Suprapubic skin (tissue), 4 donors: ENCODE measurements around the gene TOGARAM2. TPM values are rescaled to one million over a fixed set of nuclear protein-coding genes. Genes with fewer than 3 reads are reported as not detected.

ENCODE experiments used
- DNase-seq, 2 donors: peaks; one replicate each; pipeline ENCODE4 v3.0.0-alpha.2; 2019; ENCODE audit warnings: low spot score in 2 of 2
- H3K27ac ChIP-seq: fragments of 200-600 bp; sonication (generic); one replicate; pipeline ENCODE4 v1.5.1; 2019
- H3K27me3 ChIP-seq: fragments of 200-600 bp; sonication (generic); one replicate; pipeline ENCODE4 v1.5.1; 2019
- H3K36me3 ChIP-seq: fragments of 200-600 bp; sonication (generic); one replicate; pipeline ENCODE4 v1.5.1; 2019
- H3K4me1 ChIP-seq: fragments of 200-600 bp; sonication (generic); one replicate; pipeline ENCODE4 v1.5.1; 2019
- H3K4me3 ChIP-seq: fragments of 200-600 bp; sonication (generic); one replicate; pipeline ENCODE4 v1.5.1; 2019; ENCODE audit warnings: mild to moderate bottlenecking
- H3K9me3 ChIP-seq: fragments of 200-600 bp; sonication (generic); one replicate; pipeline ENCODE4 v1.5.1; 2019
- CTCF ChIP-seq, 2 donors: fragments of 200-600 bp in 1 of 2; fragments of 450-650 bp in 1 of 2; sonication (generic) in 1 of 2; IDR thresholded peaks; one replicate each; pipeline ENCODE4 v1.5.1; 2016 to 2019; ENCODE audit warnings: antibody characterized with exemption in 2 of 2, mild to moderate bottlenecking in 1 of 2, moderate library complexity in 1 of 2
- EP300 ChIP-seq: sonication (generic); formaldehyde crosslinking; IDR thresholded peaks from one replicate; pipeline ENCODE4 v1.6.1; 2017; ENCODE audit warnings: antibody characterized with exemption
- POLR2A ChIP-seq, 2 donors: fragments of 450-650 bp; IDR thresholded peaks; one replicate each; pipeline ENCODE4 v1.6.1; 2017; ENCODE audit warnings: antibody characterized with exemption in 2 of 2, mild to moderate bottlenecking in 2 of 2, moderate library complexity in 2 of 2
- POLR2AphosphoS5 ChIP-seq, 3 donors: sonication (generic); formaldehyde crosslinking; IDR thresholded peaks; one replicate each; pipeline ENCODE4 v1.6.1; 2017; ENCODE audit warnings: antibody characterized with exemption in 3 of 3
- WGBS: methylation state at CpG from one replicate; pipeline ENCODE4 v1.1.5; 2018; 5-methylcytosine and 5-hydroxymethylcytosine counted together
- total RNA-seq, 4 donors: library from RNA; depleted of rRNA; stranded (reverse); fragments of >200 nt; gene quantifications; one replicate each; pipeline ENCODE4 v1.1.0, GENCODE V29; 2016

Gene TOGARAM2
- total RNA-seq, 4 donors from 2014 or later: 0.08 to 4.9 (median 1.4) TPM

- Histone ChIP-seq H3K4me3 (no peak overlapping the region), H3K27ac (no peak overlapping the region), H3K4me1 (peaks cover 36% of the 10 kb centered on the region), H3K9me3 (no peaks in the 10 kb centered on the region), H3K36me3 (no peaks in the 10 kb centered on the region), H3K27me3 (no peaks in the 10 kb centered on the region)
- peak in 1 of 2 donors; percentile 76 for DNase-seq
- TF ChIP-seq POLR2A (IDR thresholded peaks at IDR 0.05) (no peak), EP300 (no peak), CTCF (IDR thresholded peaks at IDR 0.05) (no peak), POLR2AphosphoS5 (IDR thresholded peaks at IDR 0.05) (no peak)
- WGBS: 63% methylated on average over 12 of the region's 12 CpGs
Measured at GRCh38 chr2:28997237-28997846, 16.2 kb downstream of the TOGARAM2 start.

- no peak overlapping the region for H3K27ac ChIP-seq
- H3K27me3 ChIP-seq: no peaks in the 10 kb centered on the region
- no peak for TF ChIP-seq EP300
- TF ChIP-seq POLR2A (IDR thresholded peaks at IDR 0.05): no peak
- TF ChIP-seq CTCF (IDR thresholded peaks at IDR 0.05): no peak
- TF ChIP-seq POLR2AphosphoS5 (IDR thresholded peaks at IDR 0.05): no peak
- 89% methylated on average over 8 of the region's 17 CpGs for WGBS
- no peaks in the 10 kb centered on the region for H3K36me3 ChIP-seq
- H3K4me3 ChIP-seq: no peak overlapping the region
- no peaks in the 10 kb centered on the region for H3K9me3 ChIP-seq
- peaks cover 36% of the 10 kb centered on the region for H3K4me1 ChIP-seq
- DNase-seq: peak in 1 of 2 donors; percentile 65
Measured at GRCh38 chr2:28997847-28998735, 17.0 kb downstream of the TOGARAM2 start.

GRCh38 chr2:29000481-29000880 lies 19.4 kb downstream of the TOGARAM2 start:
- Histone ChIP-seq H3K4me1 (peaks cover 26% of the 10 kb centered on the region), H3K27me3 (no peaks in the 10 kb centered on the region), H3K27ac (no peak overlapping the region), H3K9me3 (no peaks in the 10 kb centered on the region), H3K36me3 (no peaks in the 10 kb centered on the region), H3K4me3 (no peak overlapping the region)
- no peak for DNase-seq
- 53% methylated on average over 6 of the region's 7 CpGs for WGBS
- TF ChIP-seq POLR2AphosphoS5 (IDR thresholded peaks at IDR 0.05): no peak
- TF ChIP-seq EP300: no peak
- no peak for TF ChIP-seq POLR2A (IDR thresholded peaks at IDR 0.05)

- 78% methylated on average over 5 of the region's 5 CpGs for WGBS
- TF ChIP-seq CTCF (IDR thresholded peaks at IDR 0.05) (no peak), POLR2A (IDR thresholded peaks at IDR 0.05) (no peak), EP300 (no peak), POLR2AphosphoS5 (IDR thresholded peaks at IDR 0.05) (no peak)
- Histone ChIP-seq H3K36me3 (no peaks in the 10 kb centered on the region), H3K9me3 (no peaks in the 10 kb centered on the region), H3K27me3 (no peaks in the 10 kb centered on the region), H3K4me3 (no peak overlapping the region), H3K27ac (no peak overlapping the region), H3K4me1 (peaks cover 26% of the 10 kb centered on the region)
- DNase-seq: no peak
Measured at GRCh38 chr2:29000956-29001355, 19.9 kb downstream of the TOGARAM2 start.

GRCh38 chr2:29001806-29002205 lies 20.7 kb downstream of the TOGARAM2 start:
- no peak for DNase-seq
- no peak overlapping the region for H3K27ac ChIP-seq
- H3K27me3 ChIP-seq: no peaks in the 10 kb centered on the region
- H3K9me3 ChIP-seq: no peaks in the 10 kb centered on the region
- TF ChIP-seq CTCF (IDR thresholded peaks at IDR 0.05) (no peak), EP300 (no peak), POLR2A (IDR thresholded peaks at IDR 0.05) (no peak), POLR2AphosphoS5 (IDR thresholded peaks at IDR 0.05) (no peak)
- 82% methylated on average over 4 of the region's 4 CpGs for WGBS
- no peaks in the 10 kb centered on the region for H3K36me3 ChIP-seq
- H3K4me3 ChIP-seq: no peak overlapping the region
- H3K4me1 ChIP-seq: peaks cover 25% of the 10 kb centered on the region
